Activated CD8-positive, alpha-beta memory T cell treated with anti-CD3 and anti-CD28 coated beads, Interleukin-2, amount 10 ng/mL, durations not matched to agents 7 days and 5 days (primary cell): Measurements from ENCODE around the gene ATP9B. TPM values are rescaled to one million over a fixed set of nuclear protein-coding genes. Genes with fewer than 3 reads are reported as not detected.
"Not testable (repeated sequence)": the region's sequence is repeated elsewhere in the genome, so short reads cannot be mapped to it uniquely, and the experiment has no call there.

Experiments used
- ATAC-seq: fragments of 150-1000 bp; cut with Tn5 transposase; one replicate; pipeline ENCODE4 v1.10.0; 2021; ENCODE audit warnings: moderate library complexity
- CTCF ChIA-PET: fragments of 350-600 bp; sonication (Branson Sonifier 250); formaldehyde crosslinking; loops from one replicate; lab custom pipeline; 2021; ENCODE audit warnings: antibody characterized with exemption; lab: Charles Lee
- DNase-seq: peaks from one replicate; pipeline ENCODE4 v3.0.0-alpha.2; 2020
- H3K27ac Mint-ChIP-seq: one replicate; pipeline ENCODE4 v1.8.0; 2021; ENCODE audit warnings: mild to moderate bottlenecking, mixed read lengths
- H3K27me3 Mint-ChIP-seq: one replicate; pipeline ENCODE4 v1.8.0; 2021; ENCODE audit warnings: mixed read lengths
- H3K36me3 Mint-ChIP-seq: one replicate; pipeline ENCODE4 v1.8.0; 2021; ENCODE audit warnings: mild to moderate bottlenecking, mixed read lengths
- H3K4me1 Mint-ChIP-seq: one replicate; pipeline ENCODE4 v1.8.0; 2021; ENCODE audit warnings: mixed read lengths
- H3K4me3 Mint-ChIP-seq: one replicate; pipeline ENCODE4 v1.8.0; 2021; ENCODE audit warnings: mild to moderate bottlenecking, moderate library complexity, mixed read lengths
- H3K9me3 Mint-ChIP-seq: one replicate; pipeline ENCODE4 v1.8.0; 2022; ENCODE audit warnings: low read depth, mixed read lengths
- total RNA-seq, 2 experiments: library from RNA; stranded (reverse); gene quantifications; one replicate each; pipeline ENCODE4 v1.2.3, GENCODE V29; 2021

Gene ATP9B
- total RNA-seq, 2 experiments from 2014 or later, result 21.5 to 31.7 TPM

- DNase-seq, H3K4me3 Mint-ChIP-seq, ATAC-seq, H3K27ac Mint-ChIP-seq, H3K9me3 Mint-ChIP-seq, CTCF ChIA-PET, H3K36me3 Mint-ChIP-seq, H3K4me1 Mint-ChIP-seq, H3K27me3 Mint-ChIP-seq: not testable (repeated sequence)
These were observed 103.1 kb downstream of the ATP9B start for GRCh38 chr18:79172331-79172730.

- ATAC-seq, result no peak
- no peaks in the 10 kb centered on the region for H3K27me3 Mint-ChIP-seq
- no peaks in the 10 kb centered on the region for H3K9me3 Mint-ChIP-seq
- no peak overlapping the region for H3K4me3 Mint-ChIP-seq
- CTCF ChIA-PET, result no interaction called here
- H3K36me3 Mint-ChIP-seq, result peaks cover 7% of the 10 kb centered on the region
- H3K27ac Mint-ChIP-seq, result no peak overlapping the region
- H3K4me1 Mint-ChIP-seq, result no peaks in the 10 kb centered on the region
- no peak for DNase-seq
These were observed 104.5 kb downstream of the ATP9B start for GRCh38 chr18:79173742-79174141.

- Mint-ChIP-seq H3K36me3 (peaks cover 7% of the 10 kb centered on the region), H3K27ac (no peak overlapping the region), H3K9me3 (no peaks in the 10 kb centered on the region), H3K4me1 (no peaks in the 10 kb centered on the region), H3K27me3 (no peaks in the 10 kb centered on the region), H3K4me3 (no peak overlapping the region)
- DNase-seq (no peak), ATAC-seq (no peak)
- CTCF ChIA-PET, result no interaction called here
These were observed 108.9 kb downstream of the ATP9B start for GRCh38 chr18:79178113-79178531.

DNA sequence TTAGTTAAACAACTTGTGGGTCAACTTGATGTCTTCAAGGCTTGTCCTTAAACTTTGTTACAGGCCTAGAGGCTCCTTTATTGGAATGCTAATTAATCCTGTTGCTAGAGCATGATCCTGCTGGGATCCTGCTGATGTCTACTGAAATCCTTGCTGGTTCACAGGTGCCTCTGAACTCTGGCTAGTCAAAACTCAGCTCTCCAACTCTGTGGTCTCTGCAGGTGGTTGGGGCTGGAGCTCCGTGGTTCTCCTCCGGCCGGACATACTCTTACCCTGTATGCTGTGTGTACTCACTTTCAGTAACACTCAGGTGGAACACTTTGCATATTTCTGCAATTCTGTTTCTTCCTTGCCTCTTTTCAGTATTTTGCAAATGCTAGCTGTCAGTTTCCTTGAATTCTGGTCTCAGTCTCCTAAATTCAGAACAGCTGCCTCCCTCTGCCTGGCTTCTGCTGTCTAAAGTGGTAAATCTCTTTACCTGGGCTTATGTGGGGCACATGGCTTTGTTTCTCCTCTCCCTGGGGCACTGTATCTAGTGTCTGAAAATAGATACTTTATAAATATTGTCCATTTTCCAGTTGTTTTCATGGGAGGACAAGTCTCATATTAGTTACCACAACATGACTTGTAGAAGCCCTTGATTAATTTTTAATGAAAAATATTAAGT, 113.0 kb downstream of the ATP9B start:
- Mint-ChIP-seq H3K9me3 (no peaks in the 10 kb centered on the region), H3K4me3 (no peak overlapping the region), H3K36me3 (peaks cover 5% of the 10 kb centered on the region), H3K4me1 (peaks cover 8% of the 10 kb centered on the region), H3K27ac (no peak overlapping the region), H3K27me3 (no peaks in the 10 kb centered on the region)
- DNase-seq, result no peak
- CTCF ChIA-PET, result no interaction called here
- no peak for ATAC-seq

DNA sequence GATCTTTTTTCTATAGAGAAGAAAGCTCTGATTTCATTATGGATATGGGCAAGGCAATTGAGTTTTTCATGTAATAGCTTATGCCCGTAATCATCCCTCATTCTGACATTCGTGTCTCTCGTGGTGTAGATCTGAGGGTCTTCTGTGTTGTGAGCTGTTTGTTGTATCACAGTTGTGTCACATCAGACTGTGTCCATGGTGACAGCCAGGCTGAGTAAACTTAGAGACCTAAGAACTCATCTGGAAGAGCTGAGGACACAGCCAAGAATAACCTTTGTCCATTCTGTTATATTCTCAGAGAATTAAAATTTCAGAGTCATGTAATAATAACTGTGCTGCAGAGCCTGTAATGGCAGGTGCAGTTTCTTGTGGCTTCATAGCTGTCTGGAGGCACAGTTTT, 116.5 kb downstream of the ATP9B start:
- CTCF ChIA-PET, result no interaction called here
- Mint-ChIP-seq H3K9me3 (no peaks in the 10 kb centered on the region), H3K27ac (no peak overlapping the region)

DNA sequence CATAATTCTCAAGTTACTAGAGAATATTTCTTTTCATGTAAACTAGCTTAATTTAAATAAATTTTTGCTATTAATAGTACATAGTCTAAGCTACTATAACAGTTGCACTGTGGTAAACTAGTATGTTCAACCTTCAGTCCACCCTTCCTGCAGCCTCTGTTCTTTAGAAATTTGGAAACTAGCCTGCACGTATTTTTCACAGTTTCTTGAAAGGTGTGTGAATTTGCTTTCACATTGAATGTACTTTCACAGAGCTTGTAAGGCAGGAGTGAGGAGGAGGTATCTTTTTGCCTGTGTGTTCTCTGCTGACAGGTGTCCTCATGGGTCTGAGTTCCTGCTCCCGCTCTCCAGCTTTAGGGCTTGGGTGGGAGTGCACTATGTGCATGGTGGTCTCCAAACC, 117.5 kb downstream of the ATP9B start:
- H3K4me1 Mint-ChIP-seq, result peaks cover 15% of the 10 kb centered on the region
- no peaks in the 10 kb centered on the region for H3K27me3 Mint-ChIP-seq
- H3K9me3 Mint-ChIP-seq, result no peaks in the 10 kb centered on the region
- DNase-seq (no peak), ATAC-seq (no peak)
- CTCF ChIA-PET, result no interaction called here
- no peak overlapping the region for H3K4me3 Mint-ChIP-seq
- peaks cover 3% of the 10 kb centered on the region for H3K36me3 Mint-ChIP-seq
- no peak overlapping the region for H3K27ac Mint-ChIP-seq

More for the DNA sequence above, 116.5 kb downstream of the ATP9B start:
- H3K4me1 Mint-ChIP-seq, result peaks cover 14% of the 10 kb centered on the region
- no peak overlapping the region for H3K4me3 Mint-ChIP-seq
- ATAC-seq (no peak), DNase-seq (no peak)
- peaks cover 2% of the 10 kb centered on the region for H3K36me3 Mint-ChIP-seq
- H3K27me3 Mint-ChIP-seq, result no peaks in the 10 kb centered on the region

DNA sequence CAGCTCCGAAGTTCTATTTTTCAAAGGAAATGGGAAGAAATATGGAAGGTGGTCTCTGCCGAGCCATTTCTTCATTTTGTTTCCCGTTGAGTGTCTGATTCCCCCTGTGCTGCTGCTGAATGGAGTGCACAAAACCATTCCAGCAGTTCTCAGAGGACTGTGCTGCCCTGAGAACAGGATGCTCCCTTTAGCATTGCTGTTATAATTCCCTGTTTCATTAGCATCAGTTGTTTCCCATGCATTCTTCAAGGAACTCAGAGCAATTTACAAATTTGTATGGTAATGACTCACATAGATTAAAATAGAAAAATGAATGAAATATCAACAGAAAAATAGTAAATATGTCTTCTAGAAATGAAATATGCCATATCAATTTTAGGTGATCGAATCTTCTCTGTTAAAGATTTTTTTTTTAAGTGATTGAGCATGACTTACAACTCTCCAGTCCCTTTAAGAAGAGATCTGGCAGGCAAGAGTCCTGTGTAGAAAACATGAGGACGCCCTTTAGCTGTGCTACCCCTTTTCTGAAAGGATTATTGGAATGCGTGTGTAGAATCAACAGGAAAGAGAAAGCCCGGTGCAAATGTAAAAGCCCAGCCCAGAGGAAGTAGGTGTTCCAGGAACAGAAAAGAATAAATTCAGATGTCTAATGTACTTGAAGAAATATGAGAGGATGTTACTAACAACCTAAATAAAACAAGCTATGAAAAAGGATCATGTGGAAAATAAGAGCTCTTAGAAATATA, 118.5 kb downstream of the ATP9B start:
- H3K36me3 Mint-ChIP-seq, result peaks cover 3% of the 10 kb centered on the region
- CTCF ChIA-PET, result no interaction called here
- no peak overlapping the region for H3K27ac Mint-ChIP-seq
- ATAC-seq, result no peak
- no peak overlapping the region for H3K4me3 Mint-ChIP-seq
- DNase-seq, result no peak
- peaks cover 22% of the 10 kb centered on the region for H3K4me1 Mint-ChIP-seq
- H3K27me3 Mint-ChIP-seq, result no peaks in the 10 kb centered on the region
- H3K9me3 Mint-ChIP-seq, result no peaks in the 10 kb centered on the region

GRCh38 chr18:79191418-79191817, 122.2 kb downstream of the ATP9B start:
- no peak overlapping the region for H3K4me3 Mint-ChIP-seq
- ATAC-seq, result no peak
- peaks cover 19% of the 10 kb centered on the region for H3K4me1 Mint-ChIP-seq
- CTCF ChIA-PET, result no interaction called here
- DNase-seq, result no peak
- no peaks in the 10 kb centered on the region for H3K27me3 Mint-ChIP-seq
- H3K9me3 Mint-ChIP-seq, result no peaks in the 10 kb centered on the region
- H3K27ac Mint-ChIP-seq, result no peak overlapping the region
- peaks cover 6% of the 10 kb centered on the region for H3K36me3 Mint-ChIP-seq

- no peak for DNase-seq
These were observed 122.8 kb downstream of the ATP9B start for GRCh38 chr18:79191956-79192355.

DNA sequence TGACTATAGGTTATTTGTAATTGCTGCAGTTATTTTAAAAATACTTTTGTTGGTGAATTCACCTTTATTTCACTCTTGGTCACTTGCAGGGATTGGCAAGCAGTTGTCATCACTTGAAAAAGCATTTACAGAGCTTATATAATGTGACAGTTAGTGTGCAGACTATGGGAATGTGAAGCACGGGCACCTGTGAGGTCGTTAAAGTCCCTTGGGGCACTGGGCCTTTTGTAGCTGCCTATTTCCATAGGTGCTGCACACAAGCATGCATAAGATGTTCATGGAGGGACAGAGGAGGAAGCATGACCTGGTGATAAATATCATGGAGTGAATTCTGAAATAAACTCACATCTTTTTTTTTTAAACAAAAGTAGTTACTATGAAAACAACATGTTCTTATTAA, 124.6 kb downstream of the ATP9B start:
- Mint-ChIP-seq H3K36me3 (peaks cover 11% of the 10 kb centered on the region), H3K27me3 (no peaks in the 10 kb centered on the region), H3K27ac (no peak overlapping the region), H3K4me1 (peaks cover 10% of the 10 kb centered on the region), H3K9me3 (no peaks in the 10 kb centered on the region), H3K4me3 (no peak overlapping the region)
- no peak for DNase-seq
- CTCF ChIA-PET, result no interaction called here
- no peak for ATAC-seq

More at GRCh38 chr18:79191956-79192355, 122.8 kb downstream of the ATP9B start:
- H3K9me3 Mint-ChIP-seq, result no peaks in the 10 kb centered on the region
- peak; percentile 45 for ATAC-seq
- no peak overlapping the region for H3K27ac Mint-ChIP-seq
- H3K4me1 Mint-ChIP-seq, result peaks cover 16% of the 10 kb centered on the region
- no peak overlapping the region for H3K4me3 Mint-ChIP-seq
- H3K27me3 Mint-ChIP-seq, result no peaks in the 10 kb centered on the region
- CTCF ChIA-PET, result no interaction called here
- H3K36me3 Mint-ChIP-seq, result peaks cover 6% of the 10 kb centered on the region

- ATAC-seq, result no peak
- Mint-ChIP-seq H3K4me3 (no peak overlapping the region), H3K27me3 (no peaks in the 10 kb centered on the region)
These were observed 126.8 kb downstream of the ATP9B start for GRCh38 chr18:79195716-79196683.

GRCh38 chr18:79197531-79197930, 128.3 kb downstream of the ATP9B start:
- CTCF ChIA-PET, result no interaction called here
- Mint-ChIP-seq H3K4me1 (peaks cover 20% of the 10 kb centered on the region), H3K27ac (no peak overlapping the region), H3K4me3 (no peak overlapping the region), H3K9me3 (no peaks in the 10 kb centered on the region), H3K36me3 (peaks cover 11% of the 10 kb centered on the region), H3K27me3 (no peaks in the 10 kb centered on the region)
- ATAC-seq (no peak), DNase-seq (no peak)

More at GRCh38 chr18:79195716-79196683, 126.8 kb downstream of the ATP9B start:
- no peak for DNase-seq
- peaks cover 21% of the 10 kb centered on the region for H3K4me1 Mint-ChIP-seq
- H3K9me3 Mint-ChIP-seq, result no peaks in the 10 kb centered on the region
- CTCF ChIA-PET, result interaction anchor here (0.9 kb wide), 1 partner anchor 11 kb away, joined by 3 read pairs; no protein-coding TSS in a partner anchor
- peaks cover 12% of the 10 kb centered on the region for H3K36me3 Mint-ChIP-seq
- no peak overlapping the region for H3K27ac Mint-ChIP-seq

DNA sequence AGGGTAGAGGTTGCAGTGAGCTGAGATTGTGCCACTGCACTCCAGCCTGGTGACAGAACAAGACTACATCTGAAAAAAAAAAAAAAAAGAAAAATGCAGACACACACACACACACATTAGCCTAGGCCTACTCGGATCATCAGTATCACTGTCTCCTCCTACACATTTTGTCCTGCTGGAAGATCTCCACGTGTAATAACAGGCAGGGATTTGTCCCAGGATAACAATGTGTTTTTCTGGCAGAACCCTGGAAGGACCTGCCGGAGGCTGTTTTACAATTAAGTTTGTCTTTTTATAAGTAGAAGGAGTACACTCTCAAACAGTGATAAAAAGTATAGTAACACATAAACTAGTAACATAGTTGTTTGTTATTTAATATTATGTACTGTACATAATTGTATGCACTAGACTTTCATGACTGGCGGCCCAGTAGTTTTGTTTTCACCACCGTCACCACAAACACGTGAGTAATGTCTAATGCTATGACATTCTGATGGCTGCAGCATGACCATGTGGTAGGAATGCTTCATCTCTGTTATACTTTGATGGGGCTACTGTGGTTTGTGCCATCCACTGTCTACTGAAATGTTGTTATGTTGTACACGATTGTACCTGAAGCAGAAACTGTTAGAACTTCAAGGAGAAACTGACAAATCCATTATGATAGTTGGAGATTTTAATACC, 130.6 kb downstream of the ATP9B start:
- Mint-ChIP-seq H3K9me3 (no peaks in the 10 kb centered on the region), H3K27ac (no peak overlapping the region), H3K27me3 (no peaks in the 10 kb centered on the region), H3K4me1 (peaks cover 28% of the 10 kb centered on the region), H3K36me3 (peaks cover 8% of the 10 kb centered on the region), H3K4me3 (no peak overlapping the region)
- ATAC-seq, result peak; percentile 74
- DNase-seq, result peak; percentile 49
- CTCF ChIA-PET, result no interaction called here
